ENCODE measurements around the gene HS3ST5. TPM values are rescaled to one million over a fixed set of nuclear protein-coding genes. Genes with fewer than 3 reads are reported as not detected.

The HS3ST5 gene
- total RNA-seq, 1 donor from 2014 or later, result not detected

DNA sequence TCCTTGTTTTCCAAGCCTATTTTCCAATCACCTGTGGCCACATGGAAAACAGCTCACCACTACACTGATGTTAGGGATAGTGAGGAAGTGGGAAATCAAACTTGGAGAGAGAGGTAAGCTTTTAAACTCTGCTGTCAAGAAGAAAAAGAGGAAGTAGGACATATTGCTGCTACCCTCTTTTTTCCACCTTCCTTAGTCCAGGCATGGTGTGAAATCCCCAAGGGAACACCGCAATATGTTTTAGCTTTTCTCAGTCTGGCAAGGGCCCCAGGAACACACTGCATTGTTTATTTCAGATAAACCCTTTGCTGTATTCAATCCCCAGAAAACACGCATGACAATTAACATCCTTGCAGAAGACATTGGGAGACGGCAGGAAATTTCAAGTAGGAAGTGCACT lies 61.3 kb downstream of the HS3ST5 start:
- ATAC-seq (ENCODE audit: low read depth) (no peak), DNase-seq (no peak)
- ChIA-PET POLR2A (no interaction called here), CTCF (no interaction called here)
- Mint-ChIP-seq H3K36me3 (ENCODE audit: low read depth) (no peaks in the 10 kb centered on the region), H3K4me1 (no peaks in the 10 kb centered on the region), H3K27me3 (peaks cover 4% of the 10 kb centered on the region), H3K27ac (no peak overlapping the region), H3K4me3 (no peak overlapping the region), H3K9me3 (no peaks in the 10 kb centered on the region)
- TF ChIP-seq, protein P1, sequence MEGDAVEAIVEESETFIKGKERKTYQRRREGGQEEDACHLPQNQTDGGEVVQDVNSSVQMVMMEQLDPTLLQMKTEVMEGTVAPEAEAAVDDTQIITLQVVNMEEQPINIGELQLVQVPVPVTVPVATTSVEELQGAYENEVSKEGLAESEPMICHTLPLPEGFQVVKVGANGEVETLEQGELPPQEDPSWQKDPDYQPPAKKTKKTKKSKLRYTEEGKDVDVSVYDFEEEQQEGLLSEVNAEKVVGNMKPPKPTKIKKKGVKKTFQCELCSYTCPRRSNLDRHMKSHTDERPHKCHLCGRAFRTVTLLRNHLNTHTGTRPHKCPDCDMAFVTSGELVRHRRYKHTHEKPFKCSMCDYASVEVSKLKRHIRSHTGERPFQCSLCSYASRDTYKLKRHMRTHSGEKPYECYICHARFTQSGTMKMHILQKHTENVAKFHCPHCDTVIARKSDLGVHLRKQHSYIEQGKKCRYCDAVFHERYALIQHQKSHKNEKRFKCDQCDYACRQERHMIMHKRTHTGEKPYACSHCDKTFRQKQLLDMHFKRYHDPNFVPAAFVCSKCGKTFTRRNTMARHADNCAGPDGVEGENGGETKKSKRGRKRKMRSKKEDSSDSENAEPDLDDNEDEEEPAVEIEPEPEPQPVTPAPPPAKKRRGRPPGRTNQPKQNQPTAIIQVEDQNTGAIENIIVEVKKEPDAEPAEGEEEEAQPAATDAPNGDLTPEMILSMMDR (IDR thresholded peaks at IDR 0.05), result no peak
- intact Hi-C loops (cut with micrococcal nuclease), result no loop called here

DNA sequence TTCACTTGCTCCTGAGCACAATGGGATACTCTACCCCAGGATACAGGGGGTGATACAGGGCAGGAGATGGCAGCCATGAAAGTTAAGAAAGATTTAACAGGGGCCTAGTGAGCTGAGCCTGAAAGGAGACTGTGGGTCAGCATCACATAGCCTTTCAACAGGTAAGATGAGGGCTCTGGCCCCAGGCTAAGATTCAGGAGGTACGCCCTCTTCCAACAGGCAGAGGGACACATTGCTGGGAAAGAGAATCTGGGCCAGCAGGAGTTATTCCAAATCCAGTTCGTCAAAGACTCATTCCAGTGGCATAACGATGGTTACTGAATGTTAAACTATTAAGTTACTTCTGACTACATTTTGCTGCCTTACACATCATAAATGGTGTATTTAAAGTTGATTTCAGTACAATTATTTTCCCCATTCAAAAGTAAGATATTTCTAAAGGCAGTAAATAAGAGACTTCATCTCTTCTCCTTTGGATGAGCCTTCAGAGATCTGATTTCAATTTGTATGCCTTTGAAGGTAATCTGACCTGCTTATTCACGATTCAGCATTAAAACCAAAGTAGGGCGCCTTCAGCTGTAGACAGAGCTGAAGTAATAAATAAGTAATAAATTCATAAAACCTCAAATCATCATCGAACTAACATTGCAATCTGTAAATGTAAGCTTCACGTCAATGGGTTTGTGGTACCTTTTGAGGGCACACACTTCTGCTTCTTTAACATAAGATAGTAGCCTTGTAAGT lies 62.4 kb downstream of the HS3ST5 start:
- ATAC-seq (ENCODE audit: low read depth), result no peak
- H3K36me3 Mint-ChIP-seq (ENCODE audit: low read depth), result no peaks in the 10 kb centered on the region
- TF ChIP-seq, protein P1 (IDR thresholded peaks at IDR 0.05), result no peak
- CTCF ChIA-PET, result no interaction called here
- H3K27me3 Mint-ChIP-seq, result peaks cover 4% of the 10 kb centered on the region
- intact Hi-C loops (cut with micrococcal nuclease), result no loop called here
- H3K4me3 Mint-ChIP-seq, result no peak overlapping the region
- H3K9me3 Mint-ChIP-seq, result no peaks in the 10 kb centered on the region
- DNase-seq, result no peak
- no peaks in the 10 kb centered on the region for H3K4me1 Mint-ChIP-seq
- POLR2A ChIA-PET, result no interaction called here
- no peak overlapping the region for H3K27ac Mint-ChIP-seq

DNA sequence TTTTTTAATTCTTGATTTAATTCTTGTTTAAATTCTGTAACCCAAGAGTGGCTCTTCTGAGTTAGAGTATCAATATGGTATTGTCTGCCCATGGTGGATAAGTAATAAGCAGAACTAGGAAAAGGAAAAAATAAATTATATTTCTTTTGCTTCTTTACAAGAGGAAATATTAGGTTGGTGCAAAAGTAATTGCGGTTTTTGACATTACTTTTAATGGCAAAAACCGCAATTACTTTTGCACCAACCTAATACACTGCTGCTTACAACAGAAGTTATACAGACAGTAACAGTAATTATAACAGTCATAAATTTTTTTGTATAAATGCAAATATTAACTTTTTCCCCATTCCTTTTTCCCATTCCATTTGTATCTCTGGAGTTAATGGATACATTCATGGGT lies 65.6 kb downstream of the HS3ST5 start:
- Mint-ChIP-seq H3K4me3 (no peak overlapping the region), H3K27me3 (no peaks in the 10 kb centered on the region), H3K27ac (no peak overlapping the region), H3K4me1 (no peaks in the 10 kb centered on the region), H3K36me3 (ENCODE audit: low read depth) (no peaks in the 10 kb centered on the region), H3K9me3 (no peaks in the 10 kb centered on the region)
- TF ChIP-seq, protein P1 (IDR thresholded peaks at IDR 0.05), result no peak
- ChIA-PET POLR2A (no interaction called here), CTCF (no interaction called here)
- DNase-seq (no peak), ATAC-seq (ENCODE audit: low read depth) (no peak)
- intact Hi-C loops (cut with micrococcal nuclease), result no loop called here

DNA sequence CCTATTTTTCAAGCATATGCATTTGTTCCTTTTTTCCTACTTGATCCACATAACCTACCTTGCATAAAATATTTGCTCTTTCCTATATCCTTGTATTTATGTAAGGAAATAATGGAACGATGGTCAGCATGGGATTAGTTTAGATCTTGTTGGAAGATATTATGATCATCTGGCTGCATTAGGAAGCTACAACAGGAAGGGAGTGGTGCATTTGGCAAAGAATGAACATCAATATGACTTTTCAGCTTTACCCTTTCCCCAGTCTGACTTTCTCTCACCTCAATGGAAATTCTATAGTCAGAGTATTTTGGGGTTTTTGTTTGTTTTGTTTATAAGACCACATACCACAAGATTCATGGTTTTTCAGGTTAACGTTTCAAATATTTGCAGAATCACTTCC lies 66.0 kb downstream of the HS3ST5 start:
- Mint-ChIP-seq H3K36me3 (ENCODE audit: low read depth) (no peaks in the 10 kb centered on the region), H3K4me1 (no peaks in the 10 kb centered on the region), H3K9me3 (no peaks in the 10 kb centered on the region)

DNA sequence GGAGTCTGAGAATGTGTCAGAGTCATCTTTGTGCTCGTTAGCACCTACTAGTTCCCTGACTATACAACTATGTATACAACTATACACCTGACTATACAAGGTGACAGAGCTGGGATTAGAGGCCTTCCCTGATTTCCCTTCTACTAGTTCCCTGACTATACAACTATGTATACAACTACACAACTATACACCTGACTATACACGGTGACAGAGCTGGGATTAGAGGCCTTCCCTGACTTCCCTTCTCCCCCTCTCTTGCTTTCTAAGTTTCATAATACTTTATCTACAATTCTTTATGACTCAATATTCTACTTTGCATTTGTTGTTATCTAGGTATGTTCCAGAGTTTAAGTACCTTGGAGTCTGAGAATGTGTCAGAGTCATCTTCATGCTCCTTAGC lies 68.0 kb downstream of the HS3ST5 start:
- DNase-seq, result no peak
- no peak overlapping the region for H3K4me3 Mint-ChIP-seq
- H3K27ac Mint-ChIP-seq, result no peak overlapping the region
- CTCF ChIA-PET, result no interaction called here
- ATAC-seq (ENCODE audit: low read depth), result no peak
- intact Hi-C loops (cut with micrococcal nuclease), result no loop called here
- H3K27me3 Mint-ChIP-seq, result no peaks in the 10 kb centered on the region
- TF ChIP-seq, protein P1 (IDR thresholded peaks at IDR 0.05), result no peak
- H3K4me1 Mint-ChIP-seq, result no peaks in the 10 kb centered on the region
- no peaks in the 10 kb centered on the region for H3K9me3 Mint-ChIP-seq
- H3K36me3 Mint-ChIP-seq (ENCODE audit: low read depth), result no peaks in the 10 kb centered on the region
- POLR2A ChIA-PET, result no interaction called here

More for the DNA sequence above, 66.0 kb downstream of the HS3ST5 start:
- ChIA-PET POLR2A (no interaction called here), CTCF (no interaction called here)
- ATAC-seq (ENCODE audit: low read depth) (no peak), DNase-seq (no peak)
- Mint-ChIP-seq H3K4me3 (no peak overlapping the region), H3K27me3 (no peaks in the 10 kb centered on the region), H3K27ac (no peak overlapping the region)
- TF ChIP-seq, protein P1 (IDR thresholded peaks at IDR 0.05), result no peak
- intact Hi-C loops (cut with micrococcal nuclease), result no loop called here
